ENCODE measurements around the gene NKAIN4. TPM values are rescaled to one million over a fixed set of nuclear protein-coding genes. Genes with fewer than 3 reads are reported as not detected.

The NKAIN4 gene
- total RNA-seq, 1 donor from 2014 or later = not detected

DNA sequence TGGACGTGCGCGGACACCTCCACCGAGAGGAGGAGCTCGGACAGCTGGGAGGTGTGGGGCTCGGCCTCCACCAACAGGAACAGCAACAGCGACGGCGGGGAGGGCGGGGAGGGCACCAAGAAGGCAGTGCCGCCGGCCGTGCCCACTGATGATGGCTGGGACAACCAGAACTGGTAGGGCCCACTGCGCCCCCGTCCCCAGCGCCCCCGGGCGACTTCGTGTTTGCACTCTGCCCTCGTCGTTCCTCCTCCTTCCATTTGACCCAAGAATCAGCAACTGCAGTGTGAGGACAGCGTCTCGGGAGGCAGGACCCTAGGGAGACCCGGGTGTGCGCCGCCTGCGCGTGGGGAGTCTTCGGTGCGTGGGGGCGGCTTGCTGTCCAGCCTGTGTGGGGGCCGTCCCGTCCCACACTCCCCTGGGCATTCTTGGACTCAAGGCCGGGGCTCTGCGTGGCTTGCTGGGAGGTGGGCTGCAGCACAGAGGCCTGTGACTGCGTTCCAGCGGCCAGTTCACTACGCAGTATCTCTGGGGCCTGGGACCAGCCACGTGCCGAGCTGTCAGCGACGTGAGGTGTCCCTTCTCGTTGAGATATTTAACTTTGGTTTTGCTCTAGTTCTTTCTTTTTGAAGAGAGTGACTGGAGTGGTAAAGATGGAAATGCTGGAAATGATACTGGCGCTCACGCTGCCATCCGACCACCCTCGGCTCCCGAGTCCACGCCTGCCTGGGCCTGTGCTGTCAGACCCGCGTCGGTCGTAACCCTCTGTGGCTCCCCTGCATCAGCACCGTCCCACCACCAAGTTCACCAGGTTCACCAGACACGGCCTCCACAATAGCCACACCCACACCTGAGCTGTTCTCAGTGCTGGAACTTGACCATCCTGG is 33.7 kb upstream of the NKAIN4 start:
- Histone ChIP-seq H3K4me1 (peaks cover 9% of the 10 kb centered on the region), H3K4me3 (no peak overlapping the region), H3K36me3 (peaks cover 45% of the 10 kb centered on the region), H3K27ac (replicated peaks) (no peak overlapping the region), H3K27me3 (ENCODE audit: low read depth) (peaks cover under 1% of the 10 kb centered on the region), H3K9me3 (replicated peaks) (no peaks in the 10 kb centered on the region)
- no peak for DNase-seq
- intact Hi-C loops (cut with micrococcal nuclease) = no loop called here
- TF ChIP-seq, protein P1, sequence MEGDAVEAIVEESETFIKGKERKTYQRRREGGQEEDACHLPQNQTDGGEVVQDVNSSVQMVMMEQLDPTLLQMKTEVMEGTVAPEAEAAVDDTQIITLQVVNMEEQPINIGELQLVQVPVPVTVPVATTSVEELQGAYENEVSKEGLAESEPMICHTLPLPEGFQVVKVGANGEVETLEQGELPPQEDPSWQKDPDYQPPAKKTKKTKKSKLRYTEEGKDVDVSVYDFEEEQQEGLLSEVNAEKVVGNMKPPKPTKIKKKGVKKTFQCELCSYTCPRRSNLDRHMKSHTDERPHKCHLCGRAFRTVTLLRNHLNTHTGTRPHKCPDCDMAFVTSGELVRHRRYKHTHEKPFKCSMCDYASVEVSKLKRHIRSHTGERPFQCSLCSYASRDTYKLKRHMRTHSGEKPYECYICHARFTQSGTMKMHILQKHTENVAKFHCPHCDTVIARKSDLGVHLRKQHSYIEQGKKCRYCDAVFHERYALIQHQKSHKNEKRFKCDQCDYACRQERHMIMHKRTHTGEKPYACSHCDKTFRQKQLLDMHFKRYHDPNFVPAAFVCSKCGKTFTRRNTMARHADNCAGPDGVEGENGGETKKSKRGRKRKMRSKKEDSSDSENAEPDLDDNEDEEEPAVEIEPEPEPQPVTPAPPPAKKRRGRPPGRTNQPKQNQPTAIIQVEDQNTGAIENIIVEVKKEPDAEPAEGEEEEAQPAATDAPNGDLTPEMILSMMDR (IDR thresholded peaks at IDR 0.05; ENCODE audit: borderline replicate concordance) = no peak

DNA sequence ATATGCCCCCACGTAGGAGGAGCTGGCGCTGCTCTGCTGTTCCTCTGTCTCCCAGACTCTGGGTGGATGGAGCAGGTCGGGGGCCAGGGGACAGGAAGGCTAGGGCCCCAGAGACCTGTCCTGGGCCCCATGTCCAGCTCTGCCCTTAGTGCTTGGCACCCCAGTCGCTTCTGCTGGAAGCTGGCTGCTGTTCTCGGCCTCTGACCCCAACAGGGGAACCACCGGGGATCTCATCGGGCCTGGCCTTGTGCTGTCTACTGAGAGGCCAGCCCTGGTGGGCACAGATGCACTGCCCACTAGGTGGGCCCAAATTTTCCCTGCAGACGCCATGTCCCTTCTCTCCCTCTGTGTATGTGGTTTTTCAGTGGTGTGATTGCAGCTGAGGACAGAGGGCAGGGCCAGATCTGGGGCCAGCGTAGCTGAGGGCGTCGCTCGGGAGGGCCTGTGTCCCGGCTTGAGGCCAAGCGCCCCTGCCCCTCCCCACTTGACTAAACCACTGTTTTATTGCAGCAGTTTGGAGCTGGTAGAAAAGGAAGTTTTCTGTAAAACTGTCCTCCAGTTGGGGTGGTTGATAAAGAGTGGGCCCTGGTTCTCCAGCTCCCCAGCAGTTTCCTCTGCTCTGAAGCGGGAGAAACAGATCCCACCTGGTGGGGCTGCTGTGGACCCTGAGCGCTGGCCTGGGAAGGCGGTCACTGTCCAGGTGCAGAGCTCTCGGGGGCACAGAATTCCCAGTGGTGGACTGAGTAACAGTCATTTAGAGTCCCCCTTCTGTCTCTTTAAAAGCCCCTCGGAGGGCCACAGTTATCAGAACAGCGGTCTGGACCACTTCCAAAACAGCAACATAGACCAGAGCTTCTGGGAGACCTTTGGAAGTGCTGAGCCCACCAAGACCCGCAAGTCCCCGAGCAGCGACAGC is 32.8 kb upstream of the NKAIN4 start:
- DNase-seq = no peak
- no peaks in the 10 kb centered on the region for H3K9me3 ChIP-seq (replicated peaks)
- H3K4me3 ChIP-seq = no peak overlapping the region
- intact Hi-C loops (cut with micrococcal nuclease) = no loop called here
- peaks cover 9% of the 10 kb centered on the region for H3K4me1 ChIP-seq
- H3K27me3 ChIP-seq (ENCODE audit: low read depth) = no peaks in the 10 kb centered on the region
- H3K36me3 ChIP-seq = peaks cover 52% of the 10 kb centered on the region
- H3K27ac ChIP-seq (replicated peaks) = no peak overlapping the region
- TF ChIP-seq, protein P1 (IDR thresholded peaks at IDR 0.05; ENCODE audit: borderline replicate concordance) = no peak

DNA sequence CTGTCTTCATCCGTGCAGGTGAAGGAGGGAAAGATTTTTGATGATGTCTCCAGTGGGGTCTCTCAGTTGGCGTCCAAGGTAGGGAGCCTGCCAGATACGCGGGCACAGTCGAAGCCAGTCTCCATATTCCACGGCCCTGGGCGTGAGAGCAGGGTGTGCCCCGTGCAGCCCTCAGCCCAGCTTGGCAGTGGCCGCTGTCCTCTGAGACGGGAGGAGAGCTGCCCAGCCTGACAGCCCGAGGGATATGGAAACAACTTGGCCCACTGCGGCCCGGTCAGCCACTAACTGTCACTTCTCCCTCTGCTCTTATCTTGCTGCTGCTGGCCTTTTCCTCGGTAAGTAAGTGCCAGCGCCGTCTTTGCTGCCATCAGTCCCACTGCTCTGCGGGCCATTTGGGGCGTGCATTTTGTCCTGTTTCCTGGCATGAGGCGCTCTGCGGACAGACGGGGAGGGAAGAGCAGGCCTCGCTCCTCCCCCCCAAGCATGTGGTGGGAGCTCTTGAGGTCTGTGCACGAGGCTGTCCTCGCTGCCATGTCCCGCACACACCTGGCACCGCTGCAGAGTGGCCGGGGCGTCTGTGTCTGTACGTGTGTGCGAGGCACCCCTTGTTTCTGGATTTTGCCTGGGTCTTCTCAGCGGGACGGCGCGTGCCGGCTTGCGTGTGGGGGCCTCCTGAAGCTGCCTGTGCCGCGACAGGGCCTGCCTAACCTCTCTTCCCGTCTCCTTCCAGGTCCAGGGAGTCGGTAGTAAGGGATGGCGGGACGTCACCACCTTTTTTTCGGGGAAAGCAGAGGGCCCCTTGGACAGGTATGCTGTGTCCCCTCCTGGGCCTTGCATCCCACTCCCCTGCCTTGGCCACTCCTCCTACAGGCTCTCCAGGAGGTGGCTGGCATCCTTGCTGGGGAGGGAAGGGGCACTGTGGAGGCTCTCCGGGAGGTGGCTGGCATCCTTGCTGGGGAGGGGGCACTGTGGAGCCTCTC is 31.7 kb upstream of the NKAIN4 start:
- Histone ChIP-seq H3K4me1 (peaks cover 5% of the 10 kb centered on the region), H3K27ac (replicated peaks) (no peak overlapping the region), H3K9me3 (replicated peaks) (no peaks in the 10 kb centered on the region), H3K27me3 (ENCODE audit: low read depth) (no peaks in the 10 kb centered on the region), H3K36me3 (peaks cover 58% of the 10 kb centered on the region), H3K4me3 (no peak overlapping the region)
- DNase-seq = no peak
- TF ChIP-seq, protein P1 (IDR thresholded peaks at IDR 0.05; ENCODE audit: borderline replicate concordance) = no peak
- intact Hi-C loops (cut with micrococcal nuclease) = no loop called here

DNA sequence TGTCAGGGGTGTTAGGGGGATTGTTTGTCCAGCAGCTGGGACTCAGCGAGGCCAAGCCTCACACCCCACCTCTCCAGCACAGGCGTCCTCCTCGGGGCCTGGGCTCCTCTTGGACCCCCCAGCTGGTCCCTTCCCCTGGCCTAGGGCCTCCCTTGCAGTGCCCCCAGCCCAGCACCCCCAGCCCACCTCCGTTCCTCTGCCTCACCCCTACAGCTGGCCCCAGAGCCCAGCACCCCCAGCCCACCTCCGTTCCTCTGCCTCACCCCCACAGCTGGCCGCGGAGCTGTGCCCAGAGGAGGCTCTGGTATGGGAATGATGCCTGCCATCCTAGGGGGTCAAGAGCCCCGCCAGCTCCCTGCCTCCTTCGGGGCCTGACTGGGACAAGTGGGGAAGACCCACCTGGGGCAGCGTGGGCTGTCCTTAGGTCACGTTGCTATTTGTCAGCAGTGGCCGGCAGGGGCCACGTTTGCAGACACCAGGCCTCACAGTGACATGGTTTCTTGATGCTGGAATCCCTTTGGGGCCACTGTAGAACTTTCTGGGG is 30.8 kb upstream of the NKAIN4 start:
- TF ChIP-seq, protein P1 (IDR thresholded peaks at IDR 0.05; ENCODE audit: borderline replicate concordance) = no peak
- intact Hi-C loops (cut with micrococcal nuclease) = no loop called here
- H3K4me1 ChIP-seq = peaks cover under 1% of the 10 kb centered on the region
- H3K36me3 ChIP-seq = peaks cover 66% of the 10 kb centered on the region
- no peak overlapping the region for H3K27ac ChIP-seq (replicated peaks)
- no peak overlapping the region for H3K4me3 ChIP-seq
- no peaks in the 10 kb centered on the region for H3K9me3 ChIP-seq (replicated peaks)
- no peak for DNase-seq
- no peaks in the 10 kb centered on the region for H3K27me3 ChIP-seq (ENCODE audit: low read depth)
